ENCODE results near the gene TRPV2.

Gene TRPV2

DNA sequence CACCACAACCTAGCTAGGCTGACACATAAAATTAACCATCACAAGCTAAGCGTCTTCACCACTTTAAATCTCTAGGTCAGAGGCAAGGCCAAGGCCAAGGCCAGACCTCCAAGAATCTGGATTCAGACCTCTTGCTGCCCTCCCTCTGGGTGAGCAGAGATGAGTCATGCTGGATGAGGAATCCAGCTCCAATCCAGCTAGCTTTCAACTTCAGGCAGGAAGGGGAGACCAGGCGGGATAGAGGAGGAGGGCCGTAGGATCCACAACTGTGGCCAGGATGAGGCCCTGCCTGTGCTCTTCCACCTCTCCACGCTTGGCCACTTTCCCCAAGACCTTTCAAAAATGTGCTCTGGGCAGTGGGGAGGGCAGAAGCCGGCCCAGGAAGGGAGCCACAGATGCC is 61.9 kb downstream of the TRPV2 start:
- Histone ChIP-seq H3K27ac (ENCODE audit: low read depth, low read length, severe bottlenecking) (no peak overlapping the region), H3K4me3 (ENCODE audit: extremely low read depth, insufficient read depth, low read length, poor library complexity, severe bottlenecking) (no peak overlapping the region), H3K9me3 (ENCODE audit: control insufficient read depth, low read length) (no peaks in the 10 kb centered on the region), H3K4me1 (ENCODE audit: control insufficient read depth, insufficient read depth, low read length, poor library complexity, severe bottlenecking) (peaks cover 11% of the 10 kb centered on the region), H3K36me3 (ENCODE audit: control insufficient read depth, insufficient read depth, low read length) (no peaks in the 10 kb centered on the region)
- 40 to 64% methylated on average over 3 to 4 of the region's 5 CpGs for WGBS, 2 experiments (ENCODE audit: insufficient coverage in 2 of 2)

- no peak overlapping the region for H3K4me3 ChIP-seq (ENCODE audit: extremely low read depth, insufficient read depth, low read length, poor library complexity, severe bottlenecking)
- H3K36me3 ChIP-seq (ENCODE audit: control insufficient read depth, insufficient read depth, low read length) = no peaks in the 10 kb centered on the region
- H3K4me1 ChIP-seq (ENCODE audit: control insufficient read depth, insufficient read depth, low read length, poor library complexity, severe bottlenecking) = peaks cover 11% of the 10 kb centered on the region
- H3K9me3 ChIP-seq (ENCODE audit: control insufficient read depth, low read length) = no peaks in the 10 kb centered on the region
- H3K27ac ChIP-seq (ENCODE audit: low read depth, low read length, severe bottlenecking) = no peak overlapping the region
- WGBS, 2 experiments (ENCODE audit: insufficient coverage in 2 of 2) = 54 to 69% methylated on average over 1 to 7 of the region's 8 CpGs
These were observed 62.3 kb downstream of the TRPV2 start for GRCh38 chr17:16477666-16478065.

- Histone ChIP-seq H3K36me3 (ENCODE audit: control insufficient read depth, insufficient read depth, low read length) (no peaks in the 10 kb centered on the region), H3K9me3 (ENCODE audit: control insufficient read depth, low read length) (no peaks in the 10 kb centered on the region), H3K27ac (ENCODE audit: low read depth, low read length, severe bottlenecking) (no peak overlapping the region), H3K4me1 (ENCODE audit: control insufficient read depth, insufficient read depth, low read length, poor library complexity, severe bottlenecking) (peaks cover 11% of the 10 kb centered on the region), H3K4me3 (ENCODE audit: extremely low read depth, insufficient read depth, low read length, poor library complexity, severe bottlenecking) (no peak overlapping the region)
- WGBS, 2 experiments (ENCODE audit: insufficient coverage in 2 of 2) = 96 to 98% methylated on average over 6 of the region's 6 CpGs
These were observed 63.3 kb downstream of the TRPV2 start for GRCh38 chr17:16478649-16479048.

DNA sequence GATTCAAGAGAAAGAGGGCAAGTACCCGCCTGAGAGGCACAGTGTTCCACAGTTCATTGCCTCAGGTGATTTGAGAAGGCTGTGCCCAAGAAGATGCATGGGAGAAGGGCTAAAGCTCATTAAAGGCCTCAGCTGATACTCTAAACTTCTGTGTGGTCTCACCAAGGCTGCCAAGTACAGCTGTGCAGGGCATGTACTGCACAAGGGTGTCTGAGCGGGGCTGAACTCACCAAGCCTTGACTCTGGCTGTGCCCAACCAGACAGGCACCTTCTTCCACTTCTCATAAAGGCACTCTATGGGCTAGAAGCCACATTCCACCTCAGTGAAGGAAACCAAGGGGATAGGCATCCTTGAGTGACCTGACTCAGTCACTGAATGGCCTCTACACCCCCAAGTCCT is 63.9 kb downstream of the TRPV2 start:
- Histone ChIP-seq H3K4me1 (ENCODE audit: control insufficient read depth, insufficient read depth, low read length, poor library complexity, severe bottlenecking) (peaks cover 7% of the 10 kb centered on the region), H3K9me3 (ENCODE audit: control insufficient read depth, low read length) (no peaks in the 10 kb centered on the region), H3K27ac (ENCODE audit: low read depth, low read length, severe bottlenecking) (no peak overlapping the region), H3K36me3 (ENCODE audit: control insufficient read depth, insufficient read depth, low read length) (no peaks in the 10 kb centered on the region), H3K4me3 (ENCODE audit: extremely low read depth, insufficient read depth, low read length, poor library complexity, severe bottlenecking) (no peak overlapping the region)
- 77 to 100% methylated on average over 2 of the region's 2 CpGs for WGBS, 2 experiments (ENCODE audit: insufficient coverage in 2 of 2)

DNA sequence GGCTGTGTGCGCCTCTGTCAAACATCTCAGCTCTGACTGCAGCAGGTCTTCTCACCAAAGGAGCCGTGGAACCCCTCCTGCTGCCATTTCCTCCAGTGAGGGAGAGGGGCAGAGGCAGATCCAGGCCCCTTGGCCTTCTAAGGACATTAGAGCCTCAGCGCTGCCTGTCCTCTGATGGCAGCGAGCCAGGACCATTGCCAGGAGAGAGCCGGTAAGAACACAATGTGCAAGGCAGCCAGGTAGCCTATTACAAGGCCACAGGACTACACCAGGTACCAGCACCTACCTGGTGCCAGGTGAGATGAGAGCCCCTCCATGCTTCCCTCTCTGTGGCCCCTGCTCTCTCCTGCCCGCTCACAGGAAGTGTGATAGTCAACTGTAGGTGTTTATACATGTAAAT is 65.6 kb downstream of the TRPV2 start:
- WGBS, 2 experiments (ENCODE audit: insufficient coverage in 2 of 2) = 93 to 100% methylated on average over 5 of the region's 6 CpGs
- Histone ChIP-seq H3K9me3 (ENCODE audit: control insufficient read depth, low read length) (no peaks in the 10 kb centered on the region), H3K4me3 (ENCODE audit: extremely low read depth, insufficient read depth, low read length, poor library complexity, severe bottlenecking) (no peak overlapping the region), H3K4me1 (ENCODE audit: control insufficient read depth, insufficient read depth, low read length, poor library complexity, severe bottlenecking) (peaks cover 12% of the 10 kb centered on the region), H3K27ac (ENCODE audit: low read depth, low read length, severe bottlenecking) (no peak overlapping the region), H3K36me3 (ENCODE audit: control insufficient read depth, insufficient read depth, low read length) (no peaks in the 10 kb centered on the region)

- no peaks in the 10 kb centered on the region for H3K36me3 ChIP-seq (ENCODE audit: control insufficient read depth, insufficient read depth, low read length)
- 86 to 94% methylated on average over 7 to 8 of the region's 8 CpGs for WGBS, 2 experiments (ENCODE audit: insufficient coverage in 2 of 2)
These were observed 66.9 kb downstream of the TRPV2 start for GRCh38 chr17:16482253-16482652.

GRCh38 chr17:16483021-16483645 is 67.8 kb downstream of the TRPV2 start:
- Histone ChIP-seq H3K4me3 (ENCODE audit: extremely low read depth, insufficient read depth, low read length, poor library complexity, severe bottlenecking) (no peak overlapping the region), H3K4me1 (ENCODE audit: control insufficient read depth, insufficient read depth, low read length, poor library complexity, severe bottlenecking) (peaks cover 24% of the 10 kb centered on the region), H3K9me3 (ENCODE audit: control insufficient read depth, low read length) (no peaks in the 10 kb centered on the region), H3K27ac (ENCODE audit: low read depth, low read length, severe bottlenecking) (no peak overlapping the region), H3K36me3 (ENCODE audit: control insufficient read depth, insufficient read depth, low read length) (no peaks in the 10 kb centered on the region)
- WGBS, 2 experiments (ENCODE audit: insufficient coverage in 2 of 2) = 94 to 100% methylated on average over 7 of the region's 8 CpGs

More at GRCh38 chr17:16482253-16482652, 66.9 kb downstream of the TRPV2 start:
- Histone ChIP-seq H3K9me3 (ENCODE audit: control insufficient read depth, low read length) (no peaks in the 10 kb centered on the region), H3K4me3 (ENCODE audit: extremely low read depth, insufficient read depth, low read length, poor library complexity, severe bottlenecking) (no peak overlapping the region), H3K4me1 (ENCODE audit: control insufficient read depth, insufficient read depth, low read length, poor library complexity, severe bottlenecking) (peaks cover 21% of the 10 kb centered on the region), H3K27ac (ENCODE audit: low read depth, low read length, severe bottlenecking) (no peak overlapping the region)

GRCh38 chr17:16484445-16485175 is 69.2 kb downstream of the TRPV2 start:
- WGBS, 2 experiments (ENCODE audit: insufficient coverage in 2 of 2) = 31 to 36% methylated on average over 5 to 10 of the region's 19 CpGs
- no peak overlapping the region for H3K4me3 ChIP-seq (ENCODE audit: extremely low read depth, insufficient read depth, low read length, poor library complexity, severe bottlenecking)
- H3K27ac ChIP-seq (ENCODE audit: low read depth, low read length, severe bottlenecking) = no peak overlapping the region
- H3K9me3 ChIP-seq (ENCODE audit: control insufficient read depth, low read length) = no peaks in the 10 kb centered on the region
- H3K36me3 ChIP-seq (ENCODE audit: control insufficient read depth, insufficient read depth, low read length) = no peaks in the 10 kb centered on the region
- H3K4me1 ChIP-seq (ENCODE audit: control insufficient read depth, insufficient read depth, low read length, poor library complexity, severe bottlenecking) = peaks cover 30% of the 10 kb centered on the region

All from mesodermal cell (in vitro differentiated cells).